Mammary epithelial cell (primary cell): ENCODE measurements around the gene CNN2.

Experiments
- CTCF ChIP-seq, 2 donors: IDR thresholded peaks in 1 of 2; conservative IDR thresholded peaks in 1 of 2; 2 replicates each; pipeline ENCODE4 v1.5.1; 2011 to 2012; ENCODE audit warnings: inconsistent platforms in 2 of 2, low read length in 2 of 2, mild to moderate bottlenecking in 2 of 2, control low read depth in 1 of 2, low read depth in 1 of 2; ENCODE audit not compliant: insufficient read depth in 1 of 2; ENCODE audit errors: extremely low read depth in 1 of 2
- EZH2 ChIP-seq: IDR thresholded peaks from 2 replicates; pipeline ENCODE4 v1.6.1; 2012; ENCODE audit warnings: low read length, inconsistent platforms, borderline replicate concordance

GRCh38 chr19:1015782-1016646, 10.4 kb upstream of the CNN2 start:
- TF ChIP-seq EZH2 = no peak
- TF ChIP-seq CTCF (conservative IDR thresholded peaks at IDR 0.05 in 1 of 2, IDR thresholded peaks at IDR 0.05 in 1 of 2; ENCODE audit: extremely low read depth in 1 of 2, insufficient read depth in 1 of 2, low read depth in 1 of 2, low read length in 2 of 2) = no peak
